Lung (tissue), 12 donors: ENCODE measurements around the gene TMEM239. TPM values are rescaled to one million over a fixed set of nuclear protein-coding genes. Genes with fewer than 3 reads are reported as not detected.

Experiments
- ATAC-seq: fragments of 200-7000 bp; cut with Tn5 transposase; one replicate; pipeline ENCODE4 v1.9.1; 2020; ENCODE audit warnings: moderate number of reproducible peaks; ENCODE audit not compliant: insufficient read depth, low FRiP score
- DNase-seq, 3 donors: peaks; one replicate each; pipeline ENCODE4 v3.0.0-alpha.2; 2013 to 2017
- H3K27ac ChIP-seq, 2 donors: one replicate each; pipeline ENCODE4 v1.5.1; 2013; ENCODE audit warnings: mild to moderate bottlenecking in 2 of 2, moderate library complexity in 2 of 2, control low read depth in 1 of 2, inconsistent platforms in 1 of 2, low read depth in 1 of 2, low read length in 1 of 2
- H3K27me3 ChIP-seq, 3 donors: one replicate each; pipeline ENCODE4 v1.5.1; 2013; ENCODE audit warnings: low read length in 2 of 3; ENCODE audit not compliant: control insufficient read depth in 3 of 3, insufficient read depth in 3 of 3
- H3K36me3 ChIP-seq, 4 donors: one replicate each; pipeline ENCODE4 v1.5.1; 2013; ENCODE audit warnings: low read length in 4 of 4, mild to moderate bottlenecking in 1 of 4, moderate library complexity in 1 of 4; ENCODE audit not compliant: control insufficient read depth in 4 of 4, insufficient read depth in 4 of 4
- H3K4me1 ChIP-seq, 5 donors: one replicate each; pipeline ENCODE4 v1.5.1; 2013; ENCODE audit warnings: low read length in 5 of 5, mild to moderate bottlenecking in 2 of 5, moderate library complexity in 1 of 5; ENCODE audit not compliant: control insufficient read depth in 5 of 5, insufficient read depth in 5 of 5
- H3K4me3 ChIP-seq: one replicate; pipeline ENCODE4 v1.5.1; 2013; ENCODE audit warnings: mild to moderate bottlenecking, control low read depth, moderate library complexity
- H3K9ac ChIP-seq, 2 donors: one replicate each; pipeline ENCODE4 v1.5.1; 2013; ENCODE audit warnings: low read length in 2 of 2, control low read depth in 1 of 2; ENCODE audit not compliant: insufficient read depth in 1 of 2
- H3K9me3 ChIP-seq, 4 donors: one replicate each; pipeline ENCODE4 v1.5.1; 2013; ENCODE audit warnings: low read length in 3 of 4, mild to moderate bottlenecking in 1 of 4, moderate library complexity in 1 of 4; ENCODE audit not compliant: control insufficient read depth in 4 of 4, insufficient read depth in 3 of 4
- WGBS, 2 donors: extraction: QIAGEN DNeasy Blood & Tissue Kit; methylation state at CpG; one replicate each; pipeline ENCODE4 v1.1.7; 2013; 5-methylcytosine and 5-hydroxymethylcytosine counted together
- polyA plus RNA-seq, 2 donors: library from polyadenylated mRNA; stranded (reverse); fragments of 200-250 nt; gene quantifications; one replicate each; pipeline ENCODE4 v1.2.1, GENCODE V29; 2013
- total RNA-seq, 2 donors: library from RNA; depleted of rRNA in 1 of 2; stranded (reverse); fragments of >200 nt in 1 of 2; gene quantifications; one replicate each; pipeline ENCODE4 v1.2.1, GENCODE V29; 2014 to 2021
- TF ChIP-seq, protein P1 (sequence below): IDR thresholded peaks from 2 replicates; pipeline ENCODE4 v1.5.1; 2012; ENCODE audit warnings: mild to moderate bottlenecking; ENCODE audit errors: control extremely low read depth, extremely low read depth
- donor health status: control.
- donor health status: control.
- donor health status: Bipolar disorder and iron deficiency.
- donor health status: healthy.
- donor health status: DM: yes; HTN: yes; CAD: no.

Gene TMEM239
- total and polyA plus RNA-seq, 4 donors = not detected

DNA sequence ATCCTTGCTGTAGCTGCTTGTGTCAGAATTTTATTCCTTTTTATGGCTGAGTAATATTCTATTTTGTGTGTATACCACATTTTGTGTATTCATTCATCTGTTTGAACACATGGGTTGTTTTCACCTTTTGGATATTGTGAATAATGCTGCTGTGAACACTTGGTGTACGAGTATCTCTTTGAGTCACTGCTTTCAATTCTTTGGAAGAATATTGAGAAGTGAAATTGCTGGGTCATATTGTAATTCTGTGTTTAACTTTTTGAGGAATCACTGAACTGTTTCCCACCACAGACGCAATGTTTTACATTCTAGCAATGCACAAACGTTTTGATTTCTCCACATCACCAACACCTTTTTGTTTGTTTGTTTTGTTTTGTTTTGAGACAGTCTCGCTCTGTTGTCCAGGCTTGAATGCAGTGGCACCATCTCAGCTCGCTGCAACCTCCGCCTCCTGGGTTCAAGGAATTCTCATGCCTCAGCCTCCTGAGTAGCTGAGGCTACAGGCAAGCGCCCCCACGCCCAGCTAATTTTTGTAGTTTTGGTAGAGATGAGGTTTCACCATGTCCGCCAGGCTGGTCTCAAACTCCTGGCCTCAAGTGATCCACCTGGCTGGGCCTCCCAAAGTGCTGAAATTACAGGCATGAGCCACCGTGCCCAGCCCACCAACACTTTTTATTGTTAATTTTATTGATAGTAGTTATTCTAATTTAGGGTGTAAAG is 37.4 kb upstream of the TMEM239 start:
- WGBS, 2 donors = 83 to 84% methylated on average over 10 of the region's 10 CpGs
- Histone ChIP-seq H3K27me3 (peaks cover 0 to 9% (median 0%) of the 10 kb centered on the region in 3 donors), H3K9ac (no peak overlapping the region), H3K27ac (no peak overlapping the region), H3K4me3 (no peak overlapping the region), H3K9me3 (peaks cover 0 to 4% (median 0%) of the 10 kb centered on the region in 4 donors), H3K4me1 (no peaks in the 10 kb centered on the region), H3K36me3 (no peaks in the 10 kb centered on the region)
- no peak for DNase-seq
- TF ChIP-seq, protein P1, sequence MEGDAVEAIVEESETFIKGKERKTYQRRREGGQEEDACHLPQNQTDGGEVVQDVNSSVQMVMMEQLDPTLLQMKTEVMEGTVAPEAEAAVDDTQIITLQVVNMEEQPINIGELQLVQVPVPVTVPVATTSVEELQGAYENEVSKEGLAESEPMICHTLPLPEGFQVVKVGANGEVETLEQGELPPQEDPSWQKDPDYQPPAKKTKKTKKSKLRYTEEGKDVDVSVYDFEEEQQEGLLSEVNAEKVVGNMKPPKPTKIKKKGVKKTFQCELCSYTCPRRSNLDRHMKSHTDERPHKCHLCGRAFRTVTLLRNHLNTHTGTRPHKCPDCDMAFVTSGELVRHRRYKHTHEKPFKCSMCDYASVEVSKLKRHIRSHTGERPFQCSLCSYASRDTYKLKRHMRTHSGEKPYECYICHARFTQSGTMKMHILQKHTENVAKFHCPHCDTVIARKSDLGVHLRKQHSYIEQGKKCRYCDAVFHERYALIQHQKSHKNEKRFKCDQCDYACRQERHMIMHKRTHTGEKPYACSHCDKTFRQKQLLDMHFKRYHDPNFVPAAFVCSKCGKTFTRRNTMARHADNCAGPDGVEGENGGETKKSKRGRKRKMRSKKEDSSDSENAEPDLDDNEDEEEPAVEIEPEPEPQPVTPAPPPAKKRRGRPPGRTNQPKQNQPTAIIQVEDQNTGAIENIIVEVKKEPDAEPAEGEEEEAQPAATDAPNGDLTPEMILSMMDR = no peak
- no peak for ATAC-seq

DNA sequence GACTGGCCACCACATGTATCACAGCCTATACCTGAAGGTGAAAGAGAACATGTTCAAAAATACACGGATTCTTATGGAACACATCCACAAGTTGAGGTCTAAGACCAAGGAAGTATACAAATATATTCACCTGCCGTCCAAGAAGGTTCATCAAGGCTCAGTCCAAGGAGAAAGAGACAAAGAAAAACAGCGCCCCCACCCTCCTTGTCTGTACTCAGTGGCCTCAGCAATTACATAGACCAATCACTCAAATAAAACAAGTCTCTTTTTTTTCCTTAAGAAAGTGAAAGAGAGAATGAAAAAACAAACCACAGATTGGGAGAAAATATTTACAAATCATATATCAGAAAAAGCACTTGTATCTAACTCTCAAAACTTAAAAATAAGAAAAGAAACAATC is 35.2 kb upstream of the TMEM239 start:
- Histone ChIP-seq H3K36me3 (no peaks in the 10 kb centered on the region), H3K9ac (no peak overlapping the region), H3K4me3 (no peak overlapping the region), H3K4me1 (no peaks in the 10 kb centered on the region), H3K9me3 (peaks cover 0 to 3% (median 0%) of the 10 kb centered on the region in 4 donors), H3K27me3 (peaks cover 0 to 9% (median 0%) of the 10 kb centered on the region in 3 donors), H3K27ac (no peak overlapping the region)
- DNase-seq = no peak
- WGBS, 2 donors = 45 to 47% methylated on average over 3 of the region's 3 CpGs
- TF ChIP-seq, protein P1 = no peak
- no peak for ATAC-seq

DNA sequence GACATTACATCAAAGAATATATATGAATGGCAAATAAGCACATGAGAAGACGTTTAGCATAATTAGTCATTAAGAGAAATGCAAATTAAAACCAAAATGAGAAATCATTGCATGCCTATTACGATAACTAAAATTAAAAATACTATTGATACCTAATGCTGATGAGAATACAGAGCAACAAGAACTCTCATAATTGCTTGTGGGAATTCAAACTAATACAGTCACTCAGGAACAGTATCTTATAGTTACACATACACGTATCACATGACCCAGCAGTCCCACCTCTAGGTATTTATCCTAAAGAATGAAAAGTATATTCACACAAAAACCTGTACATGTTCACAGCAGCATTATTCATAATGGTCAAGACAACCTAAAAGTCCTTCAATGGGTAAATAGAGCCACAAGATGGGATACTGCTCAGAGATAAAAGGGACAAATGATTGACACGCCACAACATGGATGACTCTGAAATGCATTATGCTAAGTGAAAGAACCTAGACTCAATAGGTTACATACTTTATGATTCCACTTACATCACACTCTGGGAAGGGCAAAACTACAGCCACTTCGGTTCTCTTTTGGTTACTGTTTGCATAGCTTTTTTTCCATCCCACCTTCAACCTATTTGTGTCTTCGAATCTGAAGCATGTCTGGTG is 32.1 kb upstream of the TMEM239 start:
- peaks cover 0 to 9% (median 0%) of the 10 kb centered on the region in 3 donors for H3K27me3 ChIP-seq
- DNase-seq (no peak), ATAC-seq (no peak)
- H3K27ac ChIP-seq = no peak overlapping the region
- peaks cover 0 to 2% (median 0%) of the 10 kb centered on the region in 4 donors for H3K9me3 ChIP-seq
- H3K4me1 ChIP-seq = no peaks in the 10 kb centered on the region
- TF ChIP-seq, protein P1 = no peak
- 80 to 94% methylated on average over 6 of the region's 6 CpGs for WGBS, 2 donors
- no peaks in the 10 kb centered on the region for H3K36me3 ChIP-seq
- no peak overlapping the region for H3K9ac ChIP-seq
- no peak overlapping the region for H3K4me3 ChIP-seq
